SU-DHL-6 (cell line): Measurements from ENCODE around the gene HPCAL4.

ENCODE experiments used
- H2AFZ ChIP-seq: fragments of 200-600 bp; sonication (generic); 2 replicates; pipeline ENCODE4 v1.6.1; 2014; ENCODE audit warnings: low read depth, mild to moderate bottlenecking, moderate library complexity, mixed read lengths, antibody characterized with exemption, low read length; ENCODE audit not compliant: severe bottlenecking
- H3F3A ChIP-seq: fragments of 200-600 bp; shearing (Covaris generic); 2 replicates; pipeline ENCODE4 v1.6.0; 2016; ENCODE audit warnings: antibody characterized with exemption, mild to moderate bottlenecking; ENCODE audit not compliant: insufficient read depth
- H3K27ac ChIP-seq: fragments of 200-600 bp; sonication (generic); 2 replicates; pipeline ENCODE4 v1.5.1; 2016; ENCODE audit warnings: low read depth, mild to moderate bottlenecking, low read length, moderate library complexity, mixed read lengths
- H3K27me3 ChIP-seq: fragments of 200-600 bp; sonication (generic), shearing (Covaris generic); 2 replicates; pipeline ENCODE4 v1.6.0; 2014; ENCODE audit warnings: mild to moderate bottlenecking, low read length
- H3K36me3 ChIP-seq: fragments of 200-600 bp; sonication (generic); 2 replicates; pipeline ENCODE4 v1.6.1; 2014; ENCODE audit warnings: mild to moderate bottlenecking, low read length, mixed read lengths
- H3K4me2 ChIP-seq: fragments of 300-600, 200-600 bp; shearing (Covaris generic), sonication (generic); 2 replicates; pipeline ENCODE4 v1.6.0; 2014; ENCODE audit warnings: low read length, low read depth, mild to moderate bottlenecking; ENCODE audit not compliant: poor library complexity, severe bottlenecking
- H3K4me3 ChIP-seq: fragments of 200-600 bp; sonication (generic); 2 replicates; pipeline ENCODE4 v1.5.1; 2014; ENCODE audit warnings: antibody characterized with exemption, low read length, mild to moderate bottlenecking, mixed read lengths; ENCODE audit not compliant: insufficient read depth, poor library complexity, severe bottlenecking
- H3K79me2 ChIP-seq: fragments of 200-600 bp; sonication (generic); 2 replicates; pipeline ENCODE4 v1.6.1; 2014; ENCODE audit warnings: mild to moderate bottlenecking, low read length, moderate library complexity; ENCODE audit not compliant: insufficient read depth
- H3K9ac ChIP-seq: fragments of 200-600 bp; sonication (generic); 2 replicates; pipeline ENCODE4 v1.7.0; 2014; ENCODE audit warnings: mild to moderate bottlenecking, low read length
- H3K9me2 ChIP-seq: fragments of 200-600 bp; sonication (generic); replicated peaks from 2 replicates; pipeline ENCODE4 v1.6.1; 2014; ENCODE audit warnings: low read length; ENCODE audit not compliant: insufficient read depth
- H3K9me3 ChIP-seq: fragments of 200-600 bp; sonication (generic); 2 replicates; pipeline ENCODE4 v1.6.1; 2014; ENCODE audit warnings: low read length, mixed read lengths; ENCODE audit not compliant: insufficient read depth
- H4K20me1 ChIP-seq: fragments of 200-600 bp; sonication (generic); 2 replicates; pipeline ENCODE4 v1.6.1; 2014; ENCODE audit warnings: low read depth, mild to moderate bottlenecking, antibody characterized with exemption, low read length, moderate library complexity, mixed read lengths
- EZH2phosphoT487 ChIP-seq: fragments of 200-600 bp; sonication (generic), shearing (Covaris generic); conservative IDR thresholded peaks from 2 replicates; pipeline ENCODE4 v1.6.1; 2018; ENCODE audit warnings: mild to moderate bottlenecking, antibody characterized with exemption, low read length, moderate library complexity, mixed read lengths
- TF ChIP-seq, protein P1 (sequence below): fragments of 200-600 bp; sonication (generic); IDR thresholded peaks from one replicate; pipeline ENCODE4 v1.5.1; 2017; ENCODE audit warnings: antibody characterized with exemption, mild to moderate bottlenecking, low read length, moderate library complexity; ENCODE audit not compliant: insufficient read depth, poor library complexity, severe bottlenecking

The HPCAL4 gene

DNA sequence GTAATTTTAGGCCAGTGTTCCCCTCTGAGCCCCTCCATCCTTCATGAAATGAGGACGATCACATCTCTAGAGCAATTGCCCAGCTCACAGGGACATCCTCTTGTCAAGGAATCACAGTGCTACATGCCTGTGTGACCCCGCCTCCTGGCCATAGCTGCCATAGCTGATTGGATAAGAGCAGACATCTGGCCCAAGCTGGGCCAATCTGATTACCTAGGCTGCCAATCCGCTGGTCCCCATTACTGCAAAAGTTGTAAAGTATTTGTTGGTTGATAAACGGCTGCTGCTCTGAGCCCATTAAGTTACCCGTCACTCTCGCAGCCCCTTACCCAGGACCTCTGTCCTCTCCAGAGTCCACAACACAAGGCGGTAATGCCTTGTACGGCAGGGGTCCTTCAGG, 27.7 kb downstream of the HPCAL4 start:
- Histone ChIP-seq H3K9me3 (no peaks in the 10 kb centered on the region), H3K9me2 (no peaks in the 10 kb centered on the region), H3K36me3 (no peaks in the 10 kb centered on the region), H3K4me2 (no peak overlapping the region), H2AFZ (no peak overlapping the region), H3K27ac (no peak overlapping the region), H3K9ac (no peak overlapping the region), H3K79me2 (no peaks in the 10 kb centered on the region), H3K4me3 (no peak overlapping the region), H3F3A (no peaks in the 10 kb centered on the region), H4K20me1 (no peaks in the 10 kb centered on the region), H3K27me3 (no peaks in the 10 kb centered on the region)
- no peak for TF ChIP-seq EZH2phosphoT487
- TF ChIP-seq, protein P1, sequence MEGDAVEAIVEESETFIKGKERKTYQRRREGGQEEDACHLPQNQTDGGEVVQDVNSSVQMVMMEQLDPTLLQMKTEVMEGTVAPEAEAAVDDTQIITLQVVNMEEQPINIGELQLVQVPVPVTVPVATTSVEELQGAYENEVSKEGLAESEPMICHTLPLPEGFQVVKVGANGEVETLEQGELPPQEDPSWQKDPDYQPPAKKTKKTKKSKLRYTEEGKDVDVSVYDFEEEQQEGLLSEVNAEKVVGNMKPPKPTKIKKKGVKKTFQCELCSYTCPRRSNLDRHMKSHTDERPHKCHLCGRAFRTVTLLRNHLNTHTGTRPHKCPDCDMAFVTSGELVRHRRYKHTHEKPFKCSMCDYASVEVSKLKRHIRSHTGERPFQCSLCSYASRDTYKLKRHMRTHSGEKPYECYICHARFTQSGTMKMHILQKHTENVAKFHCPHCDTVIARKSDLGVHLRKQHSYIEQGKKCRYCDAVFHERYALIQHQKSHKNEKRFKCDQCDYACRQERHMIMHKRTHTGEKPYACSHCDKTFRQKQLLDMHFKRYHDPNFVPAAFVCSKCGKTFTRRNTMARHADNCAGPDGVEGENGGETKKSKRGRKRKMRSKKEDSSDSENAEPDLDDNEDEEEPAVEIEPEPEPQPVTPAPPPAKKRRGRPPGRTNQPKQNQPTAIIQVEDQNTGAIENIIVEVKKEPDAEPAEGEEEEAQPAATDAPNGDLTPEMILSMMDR: no peak

DNA sequence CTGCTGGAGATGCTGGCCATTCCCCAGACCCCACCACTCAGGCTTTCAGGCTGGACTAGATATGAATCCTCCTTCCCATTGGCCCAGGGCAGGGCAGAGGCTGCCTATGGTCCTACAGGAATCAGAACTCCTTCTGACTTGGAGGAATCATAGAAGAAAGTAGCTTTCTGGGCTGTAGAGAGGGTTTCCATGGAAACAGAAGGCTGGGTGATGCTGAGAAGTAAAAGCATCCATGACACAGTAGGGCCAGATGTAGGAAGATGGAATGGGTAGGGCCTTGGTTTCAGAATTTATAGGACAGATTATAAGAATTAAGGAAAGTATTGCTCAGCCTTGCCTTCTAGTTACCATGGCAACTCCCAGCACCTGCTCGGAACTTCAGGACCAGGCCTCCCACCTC, 28.4 kb downstream of the HPCAL4 start:
- H3F3A ChIP-seq: no peaks in the 10 kb centered on the region
- no peaks in the 10 kb centered on the region for H3K9me3 ChIP-seq
- TF ChIP-seq, protein P1: no peak
- no peak for TF ChIP-seq EZH2phosphoT487
- no peaks in the 10 kb centered on the region for H3K79me2 ChIP-seq
- H4K20me1 ChIP-seq: no peaks in the 10 kb centered on the region
- no peaks in the 10 kb centered on the region for H3K36me3 ChIP-seq
- H3K9ac ChIP-seq: no peak overlapping the region
- H3K27me3 ChIP-seq: no peaks in the 10 kb centered on the region
- no peak overlapping the region for H3K27ac ChIP-seq
- H3K9me2 ChIP-seq: no peaks in the 10 kb centered on the region
- H3K4me2 ChIP-seq: no peak overlapping the region
- no peak overlapping the region for H3K4me3 ChIP-seq
- H2AFZ ChIP-seq: no peak overlapping the region

DNA sequence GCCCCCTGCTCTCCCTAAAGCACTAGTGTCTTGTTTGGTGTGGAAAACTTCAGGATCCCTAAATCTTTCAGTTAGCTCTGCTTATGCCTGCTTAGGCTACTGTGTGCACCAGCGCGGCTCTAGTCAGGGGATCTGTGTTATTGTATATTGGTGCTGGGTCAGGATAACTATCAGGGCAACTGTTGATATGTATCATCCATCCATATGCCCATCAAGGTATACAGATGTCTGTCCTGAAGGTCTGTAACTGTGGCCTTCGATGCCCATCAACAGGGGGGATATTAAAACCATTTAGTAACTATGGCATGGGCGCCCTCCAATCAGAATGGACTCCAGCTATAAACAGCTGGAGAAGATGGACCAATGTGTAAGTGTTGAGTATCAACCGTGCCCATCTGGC, 31.7 kb downstream of the HPCAL4 start:
- H4K20me1 ChIP-seq: no peaks in the 10 kb centered on the region
- H3K36me3 ChIP-seq: no peaks in the 10 kb centered on the region
- no peaks in the 10 kb centered on the region for H3K9me3 ChIP-seq
- no peaks in the 10 kb centered on the region for H3K79me2 ChIP-seq
- no peaks in the 10 kb centered on the region for H3K9me2 ChIP-seq
- no peak overlapping the region for H3K27ac ChIP-seq
- no peak overlapping the region for H3K9ac ChIP-seq
- H3K27me3 ChIP-seq: no peaks in the 10 kb centered on the region
- no peak overlapping the region for H2AFZ ChIP-seq
- TF ChIP-seq, protein P1: no peak
- no peak for TF ChIP-seq EZH2phosphoT487
- H3K4me3 ChIP-seq: no peak overlapping the region
- H3K4me2 ChIP-seq: no peak overlapping the region
- no peaks in the 10 kb centered on the region for H3F3A ChIP-seq

DNA sequence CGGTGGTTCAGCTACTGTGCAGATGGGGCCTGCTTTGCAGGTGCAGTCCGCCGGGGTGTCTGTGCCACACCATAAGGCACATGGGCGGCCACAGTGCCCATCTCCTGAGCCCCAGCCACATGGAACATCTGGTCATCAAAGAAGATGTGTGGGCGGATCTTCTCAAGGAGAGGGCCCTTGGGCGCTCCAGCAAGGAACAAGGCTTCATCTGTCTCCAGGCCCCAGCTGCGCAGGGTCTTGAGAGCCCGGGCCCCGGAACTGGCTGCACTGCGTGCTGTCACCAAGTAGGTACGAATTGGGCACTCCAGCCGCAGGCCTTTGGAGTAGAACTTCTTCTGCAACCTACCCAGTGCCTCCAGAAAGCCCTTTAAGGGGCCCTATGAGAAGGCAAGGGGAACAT, 32.1 kb downstream of the HPCAL4 start:
- Histone ChIP-seq H3K9me2 (no peaks in the 10 kb centered on the region), H3K27ac (no peak overlapping the region), H3K4me3 (no peak overlapping the region), H3F3A (no peaks in the 10 kb centered on the region), H3K79me2 (no peaks in the 10 kb centered on the region), H3K36me3 (no peaks in the 10 kb centered on the region), H4K20me1 (no peaks in the 10 kb centered on the region), H3K9ac (no peak overlapping the region), H3K27me3 (no peaks in the 10 kb centered on the region), H2AFZ (no peak overlapping the region), H3K9me3 (no peaks in the 10 kb centered on the region), H3K4me2 (no peak overlapping the region)
- TF ChIP-seq EZH2phosphoT487: no peak
- TF ChIP-seq, protein P1: no peak
